ENCODE results near the gene NHLRC1.

DNA sequence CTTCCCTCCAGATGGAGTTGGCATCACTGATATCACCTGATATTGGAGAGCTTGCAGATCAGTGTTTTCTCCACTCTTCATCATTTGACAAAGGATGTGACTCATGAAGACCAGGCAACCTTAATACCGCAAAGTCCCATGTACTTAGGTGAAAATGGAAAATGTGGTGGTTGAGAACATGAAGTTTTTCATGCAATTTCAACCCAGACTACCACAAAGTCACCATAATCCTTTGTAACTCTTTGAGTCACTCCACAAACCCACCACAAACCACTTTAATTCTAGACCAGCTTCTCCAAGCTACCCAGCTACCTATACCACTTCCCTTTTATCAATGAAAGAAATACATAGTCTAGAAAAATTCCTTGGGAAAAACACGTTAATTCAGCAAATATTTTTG is 7.1 kb downstream of the NHLRC1 start:
- no peak for TF ChIP-seq CTCF (IDR thresholded peaks at IDR 0.05 in 8 of 11, conservative IDR thresholded peaks at IDR 0.05 in 3 of 11)
- no peak for TF ChIP-seq POLR2A (IDR thresholded peaks at IDR 0.05)
- TF ChIP-seq POLR2AphosphoS5 (IDR thresholded peaks at IDR 0.05): no peak

Measured in spleen (tissue), 7 donors.